HepG2 (cell line): ENCODE results near the gene KRCC1. TPM values are rescaled to one million over a fixed set of nuclear protein-coding genes. Genes with fewer than 3 reads are reported as not detected.

Source experiments
- ATAC-seq: fragments of 200-7000 bp; cut with Tn5 transposase; 3 replicates; pipeline ENCODE4 v1.9.1; 2020; ENCODE audit warnings: mild to moderate bottlenecking, moderate library complexity
- BruUV-seq: library from RNA; stranded (reverse); fragments of 400-500 nt; replicated peaks from 2 replicates; lab custom pipeline; 2021; lab: Mats Ljungman, UMichigan
- CTCF ChIA-PET: fragments of 300-600 bp; formaldehyde crosslinking; extraction: SDS; loops from one replicate; lab custom pipeline; 2021; ENCODE audit warnings: low total read pairs, inconsistent platforms, low intra/inter-chr PET ratio; lab: Yijun Ruan, JAX
- POLR2A ChIA-PET: fragments of 350-600 bp; sonication (Branson Sonifier 250); formaldehyde crosslinking; loops from one replicate; lab custom pipeline; 2020; ENCODE audit warnings: antibody characterized with exemption, inconsistent platforms; lab: Yijun Ruan, JAX
- DNase-seq: peaks from one replicate; pipeline ENCODE4 v3.0.0-alpha.2; 2015; ENCODE audit warnings: low spot score
- FAIRE-seq: peaks from 3 replicates; lab custom pipeline; 2011; peaks lifted over from hg19 to GRCh38; lab: Jason Lieb, UNC
- H2AFZ ChIP-seq: one replicate; pipeline ENCODE4 v1.6.1; 2011; ENCODE audit warnings: low read length, inconsistent platforms
- H3K27ac ChIP-seq: fragments of 300-600 bp; 3 replicates; pipeline ENCODE4 v1.8.0; 2011; ENCODE audit warnings: mixed run types, mild to moderate bottlenecking, mixed read lengths, low read length, inconsistent platforms; ENCODE audit not compliant: insufficient read depth; ENCODE audit errors: extremely low read length
- H3K27me3 ChIP-seq, 2 experiments: fragments of 200-600 bp in 1 of 2; 2 replicates in 1 of 2; 3 replicates in 1 of 2; pipeline versions ENCODE4 v1.6.0 to v1.8.0; 2011; ENCODE audit warnings: low read length in 2 of 2, mild to moderate bottlenecking in 2 of 2, moderate library complexity in 2 of 2, inconsistent platforms in 1 of 2; ENCODE audit not compliant: insufficient read depth in 2 of 2, control insufficient read depth in 1 of 2
- H3K36me3 ChIP-seq, 2 experiments: fragments of 200-600 bp in 1 of 2; replicated peaks in 1 of 2; 2 replicates in 1 of 2; 3 replicates in 1 of 2; pipeline versions ENCODE4 v1.5.1 to v1.8.0; 2011; ENCODE audit warnings: low read length in 2 of 2, inconsistent platforms in 1 of 2; ENCODE audit not compliant: insufficient read depth in 2 of 2, control insufficient read depth in 1 of 2
- H3K4me1 ChIP-seq: 2 replicates; pipeline ENCODE4 v1.5.1; 2012; ENCODE audit warnings: low read length, inconsistent platforms; ENCODE audit not compliant: insufficient read depth
- H3K4me2 ChIP-seq: 2 replicates; pipeline ENCODE4 v1.6.0; 2011; ENCODE audit warnings: low read depth, low read length, inconsistent platforms
- H3K4me3 ChIP-seq, 3 experiments: fragments of 200-600 bp in 1 of 3; sonication (generic), shearing (Covaris generic) in 1 of 3; replicated peaks in 1 of 3; 2 replicates each; pipeline ENCODE4 v1.5.1; 2011 to 2016; ENCODE audit warnings: low read length in 3 of 3, inconsistent platforms in 2 of 3, low read depth in 2 of 3, mild to moderate bottlenecking in 2 of 3, control low read depth in 1 of 3, mixed read lengths in 1 of 3; ENCODE audit not compliant: insufficient read depth in 1 of 3
- H3K79me2 ChIP-seq: one replicate; pipeline ENCODE4 v1.6.1; 2011; ENCODE audit warnings: low read length, inconsistent platforms; ENCODE audit not compliant: insufficient read depth
- H3K9ac ChIP-seq: 2 replicates; pipeline ENCODE4 v1.6.0; 2011; ENCODE audit warnings: mild to moderate bottlenecking, low read depth, low read length, inconsistent platforms; ENCODE audit not compliant: insufficient read depth
- H3K9me3 ChIP-seq: 2 replicates; pipeline ENCODE4 v1.5.1; 2012; ENCODE audit warnings: mild to moderate bottlenecking, low read length
- H4K20me1 ChIP-seq: 2 replicates; pipeline ENCODE4 v1.6.0; 2011; ENCODE audit warnings: inconsistent platforms, mild to moderate bottlenecking, low read length, moderate library complexity; ENCODE audit not compliant: insufficient read depth
- CAMTA2 ChIP-seq: sonication (generic); formaldehyde crosslinking; IDR thresholded peaks from 2 replicates; pipeline ENCODE4 v1.4.0; 2020; ENCODE audit warnings: mild to moderate bottlenecking, missing genetic modification reagents, borderline replicate concordance
- GABPB1 ChIP-seq: IDR thresholded peaks from 2 replicates; pipeline ENCODE4 v1.6.1; 2016; ENCODE audit warnings: mild to moderate bottlenecking, missing genetic modification reagents, moderate library complexity, missing compliant biosample characterization
- MAX ChIP-seq: IDR thresholded peaks from 2 replicates; pipeline ENCODE4 v1.6.1; 2012; ENCODE audit warnings: inconsistent platforms
- NFRKB ChIP-seq: fragments of 450-650 bp; IDR thresholded peaks from 2 replicates; pipeline ENCODE4 v1.6.1; 2017
- PCBP2 ChIP-seq: fragments of 200-400 bp; formaldehyde crosslinking; optimal IDR thresholded peaks from 2 replicates; pipeline ENCODE3; 2018; ENCODE audit warnings: low read length, low read depth; ENCODE audit not compliant: poor library complexity, severe bottlenecking
- TAF1 ChIP-seq: sonication (generic); formaldehyde crosslinking; IDR thresholded peaks from 2 replicates; pipeline ENCODE4 v1.4.0; 2020; ENCODE audit warnings: missing genetic modification reagents
- ZNF407 ChIP-seq: sonication (generic); formaldehyde crosslinking; IDR thresholded peaks from one replicate; pipeline ENCODE4 v1.5.1; 2020; ENCODE audit warnings: mild to moderate bottlenecking, missing genetic modification reagents; ENCODE audit errors: not compliant biosample characterization
- ZNF687 ChIP-seq: sonication (generic); formaldehyde crosslinking; IDR thresholded peaks from 2 replicates; pipeline ENCODE4 v1.5.1; 2020; ENCODE audit warnings: mild to moderate bottlenecking, missing genetic modification reagents, moderate library complexity
- WGBS: methylation state at CpG from one replicate; pipeline ENCODE4 v1.1.6; 2017; ENCODE audit warnings: low lambda C conversion rate; 5-methylcytosine and 5-hydroxymethylcytosine counted together
- in situ Hi-C: cut with HindIII; loops from 2 replicates; pipeline ENCODE4 v1.10.0; 2017; ENCODE audit warnings: low pct_unique_long_range_greater_than_20kb; ENCODE audit not compliant: extremely low pct_ligation_motif_present
- intact Hi-C: fragments of 100-400 bp; cut with micrococcal nuclease; formaldehyde crosslinking; loops from one replicate; pipeline ENCODE4 v1.10.0; 2022; ENCODE audit not compliant: unreplicated experiment
- polyA plus RNA-seq, 8 experiments: library from polyadenylated mRNA; depleted of rRNA in 3 of 8; stranded (reverse) in 7 of 8; unstranded in 1 of 8; fragments of >200 nt; fragmentation: Illumina TruSeq in 4 of 8; extraction: Trizol in 4 of 8; gene quantifications; 2 replicates each; pipeline versions ENCODE4 v1.2.1 to v1.2.3, GENCODE V29; 2011 to 2016; ENCODE audit warnings: low read depth in 4 of 8, missing spikeins in 1 of 8, mixed read lengths in 1 of 8; ENCODE audit not compliant: insufficient read depth in 1 of 8
- total RNA-seq, 5 experiments: library from RNA; depleted of rRNA; stranded (reverse); fragments of >200 nt; fragmentation: Illumina TruSeq; extraction: Trizol; gene quantifications; 2 replicates each; pipeline ENCODE4 v1.2.3, GENCODE V29; 2016; ENCODE audit warnings: low read depth in 1 of 5

The KRCC1 gene
- total and polyA plus RNA-seq, 2 of the 13 experiments (the other 11 are each of a cell fraction or from before 2014, with no cell fraction given) = 6.5 to 7.7 TPM

GRCh38 chr2:88086401-88086800 lies 30.8 kb upstream of the KRCC1 start:
- Histone ChIP-seq H3K79me2 (no peaks in the 10 kb centered on the region), H3K4me2 (no peak overlapping the region), H3K36me3 (no peaks in the 10 kb centered on the region), H3K4me1 (peaks cover 18% of the 10 kb centered on the region), H2AFZ (no peak overlapping the region), H3K27ac (no peak overlapping the region), H3K4me3 (no peak overlapping the region), H4K20me1 (no peaks in the 10 kb centered on the region), H3K27me3 (peaks cover 0 to 12% of the 10 kb centered on the region in 2 experiments; a peak in 2 of 5 replicates), H3K9me3 (no peaks in the 10 kb centered on the region), H3K9ac (no peak overlapping the region)
- in situ Hi-C loops = no loop called here
- no TSS peak for BruUV-seq
- WGBS = 33% methylated on average over 9 of the region's 9 CpGs
- intact Hi-C loops = no loop called here
- no peak for ATAC-seq
- TF ChIP-seq PCBP2 = no peak
- TF ChIP-seq ZNF687 (CRISPR knock-in tag) = peak; percentile 27; the same call in 1 of the 2 replicates
- TF ChIP-seq GABPB1 = peak; percentile 16; the same call in 1 of the 2 replicates
- TF ChIP-seq ZNF407 = no peak
- no peak for TF ChIP-seq NFRKB
- peak; percentile 34; the same call in 1 of the 2 replicates for TF ChIP-seq MAX
- no peak for TF ChIP-seq TAF1 (CRISPR knock-in tag)
- TF ChIP-seq CAMTA2 (CRISPR knock-in tag) = no peak
- POLR2A ChIA-PET = no interaction called here
- FAIRE-seq = no peak
- no peak for DNase-seq
- CTCF ChIA-PET = no interaction called here
